ENCODE measurements around the gene TRPM3.

The TRPM3 gene

GRCh38 chr9:70553707-70554673, 567.4 kb downstream of the TRPM3 start:
- no peak for DNase-seq (ENCODE audit: low spot score)

GRCh38 chr9:70552561-70552960, 568.9 kb downstream of the TRPM3 start:
- DNase-seq (ENCODE audit: low spot score): no peak

GRCh38 chr9:70551801-70552200, 569.6 kb downstream of the TRPM3 start:
- DNase-seq (ENCODE audit: low spot score): no peak

GRCh38 chr9:70551396-70551795, 570.0 kb downstream of the TRPM3 start:
- DNase-seq (ENCODE audit: low spot score): no peak

GRCh38 chr9:70549926-70550325, 571.5 kb downstream of the TRPM3 start:
- no peak for DNase-seq (ENCODE audit: low spot score)

GRCh38 chr9:70542311-70542931, 579.0 kb downstream of the TRPM3 start:
- DNase-seq (ENCODE audit: low spot score): no peak

GRCh38 chr9:70540016-70540415, 581.4 kb downstream of the TRPM3 start:
- DNase-seq (ENCODE audit: low spot score): no peak

GRCh38 chr9:70539526-70539925, 581.9 kb downstream of the TRPM3 start:
- no peak for DNase-seq (ENCODE audit: low spot score)

GRCh38 chr9:70539001-70539400, 582.4 kb downstream of the TRPM3 start:
- no peak for DNase-seq (ENCODE audit: low spot score)

GRCh38 chr9:70537084-70537483, 584.3 kb downstream of the TRPM3 start:
- no peak for DNase-seq (ENCODE audit: low spot score)

- DNase-seq (ENCODE audit: low spot score): no peak
These were observed 585.7 kb downstream of the TRPM3 start for GRCh38 chr9:70535546-70536323.

- no peak for DNase-seq (ENCODE audit: low spot score)
These were observed 587.0 kb downstream of the TRPM3 start for GRCh38 chr9:70534471-70534870.

GRCh38 chr9:70534061-70534460, 587.4 kb downstream of the TRPM3 start:
- no peak for DNase-seq (ENCODE audit: low spot score)

GRCh38 chr9:70533492-70533891, 587.9 kb downstream of the TRPM3 start:
- DNase-seq (ENCODE audit: low spot score): no peak

GRCh38 chr9:70532716-70533115, 588.7 kb downstream of the TRPM3 start:
- DNase-seq (ENCODE audit: low spot score): no peak

GRCh38 chr9:70531311-70531710, 590.1 kb downstream of the TRPM3 start:
- no peak for DNase-seq (ENCODE audit: low spot score)

- DNase-seq (ENCODE audit: low spot score): no peak
These were observed 590.7 kb downstream of the TRPM3 start for GRCh38 chr9:70530716-70531115.

- no peak for DNase-seq (ENCODE audit: low spot score)
These were observed 591.6 kb downstream of the TRPM3 start for GRCh38 chr9:70529833-70530232.

- peak; percentile 12 for DNase-seq (ENCODE audit: low spot score)
These were observed 592.0 kb downstream of the TRPM3 start for GRCh38 chr9:70529377-70529776.

GRCh38 chr9:70526902-70527301, 594.5 kb downstream of the TRPM3 start:
- no peak for DNase-seq (ENCODE audit: low spot score)

GRCh38 chr9:70525519-70525918, 595.9 kb downstream of the TRPM3 start:
- DNase-seq (ENCODE audit: low spot score): peak; percentile 30

- DNase-seq (ENCODE audit: low spot score): peak; percentile 82
These were observed 601.3 kb downstream of the TRPM3 start for GRCh38 chr9:70519912-70520724.
